ENCODE results near the gene OR2J1.
"Not testable (repeated sequence)": the region's sequence is repeated elsewhere in the genome, so short reads cannot be mapped to it uniquely, and the experiment has no call there.

The OR2J1 gene

GRCh38 chr6:29112135-29112534, 12.8 kb downstream of the OR2J1 start:
- no peaks in the 10 kb centered on the region for H3K27me3 ChIP-seq
- TF ChIP-seq Cebpa-rat (IDR thresholded peaks at IDR 0.05), result no peak
- H3K9me3 ChIP-seq (replicated peaks in 1 of 11), result no peaks in the 10 kb centered on the region
- H3K4me2 ChIP-seq, result no peak overlapping the region
- H3K27ac ChIP-seq, result no peak overlapping the region
- no peak overlapping the region for H3K9ac ChIP-seq
- H3K4me3 ChIP-seq, result no peak overlapping the region
- H4K20me1 ChIP-seq, result no peaks in the 10 kb centered on the region
- no peaks in the 10 kb centered on the region for H3K36me3 ChIP-seq
- no peaks in the 10 kb centered on the region for H3K4me1 ChIP-seq

- not testable (repeated sequence) for H3K9ac ChIP-seq; H3K27ac ChIP-seq; H4K20me1 ChIP-seq; H3K27me3 ChIP-seq; H3K4me1 ChIP-seq; H3K9me3 ChIP-seq (replicated peaks in 1 of 11); H3K36me3 ChIP-seq; H3K4me3 ChIP-seq; H3K4me2 ChIP-seq
Observed at GRCh38 chr6:29114964-29115363, 15.7 kb downstream of the OR2J1 start.

GRCh38 chr6:29129326-29130012, 30.2 kb downstream of the OR2J1 start:
- no peaks in the 10 kb centered on the region for H3K4me1 ChIP-seq
- H3K9ac ChIP-seq, result no peak overlapping the region
- H4K20me1 ChIP-seq, result no peaks in the 10 kb centered on the region
- H3K27me3 ChIP-seq, result no peaks in the 10 kb centered on the region
- TF ChIP-seq Cebpa-rat (IDR thresholded peaks at IDR 0.05), result no peak
- H3K4me2 ChIP-seq, result no peak overlapping the region
- H3K9me3 ChIP-seq (replicated peaks in 1 of 11), result no peaks in the 10 kb centered on the region
- no peaks in the 10 kb centered on the region for H3K36me3 ChIP-seq
- no peak overlapping the region for H3K27ac ChIP-seq
- H3K4me3 ChIP-seq, result no peak overlapping the region

- H3K27me3 ChIP-seq, result no peaks in the 10 kb centered on the region
- H3K27ac ChIP-seq, result no peak overlapping the region
- H3K4me3 ChIP-seq, result no peak overlapping the region
- H3K9me3 ChIP-seq (replicated peaks in 1 of 11), result no peaks in the 10 kb centered on the region
- no peak overlapping the region for H3K9ac ChIP-seq
- H3K36me3 ChIP-seq, result no peaks in the 10 kb centered on the region
- H3K4me1 ChIP-seq, result no peaks in the 10 kb centered on the region
- no peaks in the 10 kb centered on the region for H4K20me1 ChIP-seq
- H3K4me2 ChIP-seq, result no peak overlapping the region
- TF ChIP-seq Cebpa-rat (IDR thresholded peaks at IDR 0.05), result no peak
Observed at GRCh38 chr6:29130644-29131043, 31.4 kb downstream of the OR2J1 start.

- Histone ChIP-seq H3K36me3 (no peaks in the 10 kb centered on the region), H3K9ac (no peak overlapping the region), H4K20me1 (no peaks in the 10 kb centered on the region), H3K4me1 (no peaks in the 10 kb centered on the region), H3K9me3 (replicated peaks in 1 of 11) (no peaks in the 10 kb centered on the region), H3K27ac (no peak overlapping the region), H3K27me3 (no peaks in the 10 kb centered on the region), H3K4me2 (no peak overlapping the region), H3K4me3 (no peak overlapping the region)
- TF ChIP-seq Cebpa-rat (IDR thresholded peaks at IDR 0.05), result no peak
Observed at GRCh38 chr6:29131691-29132090, 32.4 kb downstream of the OR2J1 start.

GRCh38 chr6:29137724-29138123, 38.4 kb downstream of the OR2J1 start:
- Histone ChIP-seq H4K20me1 (no peaks in the 10 kb centered on the region), H3K4me3 (no peak overlapping the region), H3K9me3 (replicated peaks in 1 of 11) (peaks cover 6 to 9% (median 7%) of the 10 kb centered on the region in 11 experiments; a peak in 19 of 22 replicates), H3K4me1 (no peaks in the 10 kb centered on the region), H3K27ac (no peak overlapping the region), H3K36me3 (no peaks in the 10 kb centered on the region), H3K4me2 (no peak overlapping the region), H3K9ac (no peak overlapping the region), H3K27me3 (no peaks in the 10 kb centered on the region)
- TF ChIP-seq Cebpa-rat (IDR thresholded peaks at IDR 0.05), result peak in 1 of 11 experiments; percentile 55; a peak in 1 of 22 replicates

- no peak overlapping the region for H3K9ac ChIP-seq
- no peaks in the 10 kb centered on the region for H4K20me1 ChIP-seq
- no peaks in the 10 kb centered on the region for H3K36me3 ChIP-seq
- H3K4me1 ChIP-seq, result no peaks in the 10 kb centered on the region
- H3K4me2 ChIP-seq, result no peak overlapping the region
- H3K27me3 ChIP-seq, result no peaks in the 10 kb centered on the region
- no peak overlapping the region for H3K27ac ChIP-seq
- H3K4me3 ChIP-seq, result no peak overlapping the region
- TF ChIP-seq Cebpa-rat (IDR thresholded peaks at IDR 0.05), result no peak
- peaks cover 20 to 25% (median 23%) of the 10 kb centered on the region in 11 experiments for H3K9me3 ChIP-seq (replicated peaks in 1 of 11)
Observed at GRCh38 chr6:29141606-29142005, 42.3 kb downstream of the OR2J1 start.

GRCh38 chr6:29142309-29142708, 43.0 kb downstream of the OR2J1 start:
- no peak for TF ChIP-seq Cebpa-rat (IDR thresholded peaks at IDR 0.05)
- Histone ChIP-seq H3K27ac (no peak overlapping the region), H3K27me3 (no peaks in the 10 kb centered on the region), H3K4me3 (no peak overlapping the region), H3K36me3 (no peaks in the 10 kb centered on the region), H3K9me3 (replicated peaks in 1 of 11) (peaks cover 20 to 25% (median 23%) of the 10 kb centered on the region in 11 experiments), H3K9ac (no peak overlapping the region), H3K4me1 (no peaks in the 10 kb centered on the region), H4K20me1 (no peaks in the 10 kb centered on the region), H3K4me2 (no peak overlapping the region)

GRCh38 chr6:29146179-29146578, 46.9 kb downstream of the OR2J1 start:
- no peak overlapping the region for H3K27ac ChIP-seq
- no peaks in the 10 kb centered on the region for H3K36me3 ChIP-seq
- no peaks in the 10 kb centered on the region for H3K4me1 ChIP-seq
- H3K27me3 ChIP-seq, result no peaks in the 10 kb centered on the region
- peaks cover 20 to 30% (median 23%) of the 10 kb centered on the region in 11 experiments for H3K9me3 ChIP-seq (replicated peaks in 1 of 11)
- H3K9ac ChIP-seq, result no peak overlapping the region
- no peak overlapping the region for H3K4me3 ChIP-seq
- H4K20me1 ChIP-seq, result no peaks in the 10 kb centered on the region
- TF ChIP-seq Cebpa-rat (IDR thresholded peaks at IDR 0.05), result no peak
- no peak overlapping the region for H3K4me2 ChIP-seq

GRCh38 chr6:29147074-29147473, 47.8 kb downstream of the OR2J1 start:
- H3K36me3 ChIP-seq, result no peaks in the 10 kb centered on the region
- H3K9me3 ChIP-seq (replicated peaks in 1 of 11), result peaks cover 20 to 29% (median 22%) of the 10 kb centered on the region in 11 experiments
- H3K4me1 ChIP-seq, result no peaks in the 10 kb centered on the region
- no peak overlapping the region for H3K9ac ChIP-seq
- TF ChIP-seq Cebpa-rat (IDR thresholded peaks at IDR 0.05), result no peak
- H3K4me2 ChIP-seq, result no peak overlapping the region
- H3K27ac ChIP-seq, result no peak overlapping the region
- no peaks in the 10 kb centered on the region for H4K20me1 ChIP-seq
- no peaks in the 10 kb centered on the region for H3K27me3 ChIP-seq
- H3K4me3 ChIP-seq, result no peak overlapping the region

- not testable (repeated sequence) for H3K27ac ChIP-seq; H3K4me3 ChIP-seq; H3K9ac ChIP-seq; H3K9me3 ChIP-seq (replicated peaks in 1 of 11); H4K20me1 ChIP-seq; H3K27me3 ChIP-seq; H3K4me2 ChIP-seq; H3K36me3 ChIP-seq; H3K4me1 ChIP-seq
Observed at GRCh38 chr6:29149444-29149843, 50.2 kb downstream of the OR2J1 start.
